K562 (cell line): ENCODE data around the gene SETDB1. TPM values are rescaled to one million over a fixed set of nuclear protein-coding genes. Genes with fewer than 3 reads are reported as not detected.
A peak's percentile ranks its signal among the peaks of the same experiment; 100 is the strongest.

Experiments
- ARHGAP35 ChIP-seq: fragments of 450-650 bp; IDR thresholded peaks from 2 replicates; pipeline ENCODE4 v1.6.1; 2018; ENCODE audit not compliant: partially characterized antibody
- ARNT ChIP-seq, 2 experiments: fragments of 450-650 bp; IDR thresholded peaks; 2 replicates each; pipeline ENCODE4 v1.6.1; 2016; ENCODE audit warnings: mild to moderate bottlenecking in 1 of 2
- ASH1L ChIP-seq: fragments of 450-650 bp; IDR thresholded peaks from 2 replicates; pipeline ENCODE4 v1.6.1; 2018; ENCODE audit warnings: borderline replicate concordance, mild to moderate bottlenecking, low read depth; ENCODE audit not compliant: partially characterized antibody
- BCL6 ChIP-seq: fragments of 250-450 bp; sonication (Bioruptor Pico); IDR thresholded peaks from 2 replicates; pipeline ENCODE4 v1.4.0; 2020
- C11orf30 ChIP-seq: fragments of 450-650 bp; IDR thresholded peaks from 2 replicates; pipeline ENCODE4 v1.6.1; 2016; ENCODE audit warnings: low read depth, mild to moderate bottlenecking
- CREB1 ChIP-seq, 2 experiments: sonication (generic) in 1 of 2; formaldehyde crosslinking in 1 of 2; IDR thresholded peaks; 2 replicates each; pipeline versions ENCODE4 v1.6.1 to v1.8.0; 2012 to 2022; ENCODE audit warnings: inconsistent platforms in 1 of 2, mild to moderate bottlenecking in 1 of 2, missing genetic modification reagents in 1 of 2, moderate library complexity in 1 of 2
- FOXA3 ChIP-seq, 2 experiments: fragments of 450-650 bp in 1 of 2; sonication (generic) in 1 of 2; formaldehyde crosslinking; IDR thresholded peaks in 1 of 2; conservative IDR thresholded peaks in 1 of 2; 2 replicates each; pipeline versions ENCODE4 v1.4.0 to v1.8.0; 2020 to 2022; ENCODE audit warnings: mild to moderate bottlenecking in 2 of 2, missing genetic modification reagents in 1 of 2
- HINFP ChIP-seq: fragments of 450-650 bp; conservative IDR thresholded peaks from 2 replicates; pipeline ENCODE4 v1.6.1; 2016; ENCODE audit warnings: missing genetic modification characterization, low read depth, mild to moderate bottlenecking, control low read depth, missing compliant biosample characterization
- NFATC3 ChIP-seq: fragments of 450-650 bp; IDR thresholded peaks from 2 replicates; pipeline ENCODE4 v1.6.1; 2017; ENCODE audit warnings: mild to moderate bottlenecking
- RBFOX2 ChIP-seq: fragments of 200-400 bp; formaldehyde crosslinking; IDR thresholded peaks from 2 replicates; pipeline ENCODE4 v1.6.1; 2017; ENCODE audit warnings: low read depth, mild to moderate bottlenecking, low read length, moderate library complexity
- RERE ChIP-seq: sonication (generic); formaldehyde crosslinking; IDR thresholded peaks from 2 replicates; pipeline ENCODE4 v1.8.0; 2023; ENCODE audit warnings: missing genetic modification reagents, mild to moderate bottlenecking, borderline replicate concordance
- ZBTB33 ChIP-seq: sonication (generic); formaldehyde crosslinking; IDR thresholded peaks from 2 replicates; pipeline ENCODE4 v1.8.1; 2023; ENCODE audit warnings: mild to moderate bottlenecking, missing genetic modification reagents
- ZNF12 ChIP-seq: sonication (generic); formaldehyde crosslinking; IDR thresholded peaks from 2 replicates; pipeline ENCODE4 v1.4.0; 2020; ENCODE audit warnings: mild to moderate bottlenecking, missing genetic modification reagents
- ZNF512 ChIP-seq: IDR thresholded peaks from 2 replicates; pipeline ENCODE4 v1.6.1; 2016; ENCODE audit warnings: missing genetic modification characterization, missing compliant biosample characterization
- polyA plus RNA-seq, 8 experiments: library from polyadenylated mRNA; depleted of rRNA in 4 of 8; stranded (reverse) in 5 of 8; unstranded in 3 of 8; fragments of >200 nt; fragmentation: Nextera tagmentation in 2 of 8; fragmentation: Illumina TruSeq in 1 of 8; extraction: Ambion mirVana in 2 of 8; extraction: Trizol in 1 of 8; gene quantifications; 2 replicates each; pipeline versions ENCODE4 v1.2.1 to v1.2.3, GENCODE V29; 2011 to 2014; ENCODE audit warnings: inconsistent platforms in 1 of 8, missing spikeins in 1 of 8
- total RNA-seq, 7 experiments: library from RNA; depleted of rRNA in 6 of 7; stranded (reverse); fragments of >200 nt in 6 of 7; fragmentation: Illumina TruSeq in 2 of 7; extraction: Trizol in 2 of 7; gene quantifications; 2 replicates each; pipeline versions ENCODE4 v1.2.1 to v1.2.3, GENCODE V29; 2011 to 2021; ENCODE audit warnings: low replicate concordance in 1 of 7

Gene SETDB1
- total and polyA plus RNA-seq, 9 of the 15 experiments (the other 6 are each of a cell fraction or from before 2014, with no cell fraction given) = 21.5 to 64.4 (median 42.0) TPM

GRCh38 chr1:150926097-150926741 lies at the start of gene SETDB1 (continued):
- TF ChIP-seq HINFP (no peak), FOXA3 (CRISPR knock-in tag; conservative IDR thresholded peaks at IDR 0.05 in 1 of 2, IDR thresholded peaks at IDR 0.05 in 1 of 2) (no peak), NFATC3 (no peak), C11orf30 (peak; percentile 91), ARHGAP35 (no peak), BCL6 (CRISPR knock-in tag) (0 out of 2 replicates have a peak, but pooled peaks have one; percentile 29), ARNT (IDR thresholded peaks at IDR 0.05) (0 out of 4 replicates have a peak, but pooled peaks of 1 of the 2 experiments have one; percentile 62), ZNF12 (CRISPR knock-in tag) (no peak), ASH1L (peak; percentile 50), ZBTB33 (CRISPR knock-in tag) (no peak), CREB1 (IDR thresholded peaks at IDR 0.05) (peak; percentile 47; the same call in 1 of the 2 replicates), CREB1 (CRISPR knock-in tag; IDR thresholded peaks at IDR 0.05) (no peak), ZNF512 (no peak), RBFOX2 (peak; percentile 75), RERE (CRISPR knock-in tag) (no peak)
